CD4-positive, CD25-positive, alpha-beta regulatory T cell (primary cell): Measurements from ENCODE around the gene CRYBA2. TPM values are rescaled to one million over a fixed set of nuclear protein-coding genes. Genes with fewer than 3 reads are reported as not detected.

Experiments
- ATAC-seq, 2 donors: fragments of 150-1000 bp; cut with Tn5 transposase; one replicate each; pipeline ENCODE4 v1.10.0; 2021; ENCODE audit warnings: low read depth in 2 of 2, moderate number of reproducible peaks in 2 of 2, moderate library complexity in 1 of 2
- DNase-seq, 3 donors: peaks; one replicate each; pipeline versions ENCODE4 v3.0.0 to v3.0.0-alpha.2; 2012 to 2022; ENCODE audit warnings: mixed read lengths in 1 of 3
- H3K27ac ChIP-seq: one replicate; pipeline ENCODE4 v1.7.0; 2013; ENCODE audit warnings: mild to moderate bottlenecking, low read length; ENCODE audit not compliant: insufficient read depth, poor library complexity, severe bottlenecking
- H3K27me3 ChIP-seq: one replicate; pipeline ENCODE4 v1.7.0; 2013; ENCODE audit warnings: low read length; ENCODE audit not compliant: control insufficient read depth, insufficient read depth
- H3K36me3 ChIP-seq: one replicate; pipeline ENCODE4 v1.7.0; 2013; ENCODE audit warnings: mild to moderate bottlenecking, low read length, moderate library complexity; ENCODE audit not compliant: control insufficient read depth, insufficient read depth
- H3K4me1 ChIP-seq: 2 replicates; pipeline ENCODE4 v1.7.0; 2013; ENCODE audit warnings: mild to moderate bottlenecking, low read length; ENCODE audit not compliant: insufficient read depth, control insufficient read depth, poor library complexity, severe bottlenecking
- H3K4me3 ChIP-seq: one replicate; pipeline ENCODE4 v1.7.0; 2013; ENCODE audit warnings: low read depth, mild to moderate bottlenecking, low read length, moderate library complexity
- H3K9me3 ChIP-seq, 2 experiments: 1 replicate in 1 of 2; 2 replicates in 1 of 2; pipeline ENCODE4 v1.7.0; 2013; ENCODE audit warnings: low read length in 2 of 2, mild to moderate bottlenecking in 1 of 2, moderate library complexity in 1 of 2; ENCODE audit not compliant: control insufficient read depth in 2 of 2
- H3K27ac Mint-ChIP-seq, 3 donors: one replicate each; pipeline ENCODE4 v1.8.0; 2020 to 2022; ENCODE audit warnings: mild to moderate bottlenecking in 3 of 3, mixed read lengths in 3 of 3, moderate library complexity in 2 of 3
- H3K27me3 Mint-ChIP-seq: one replicate; pipeline ENCODE4 v1.8.0; 2022; ENCODE audit warnings: mild to moderate bottlenecking, mixed read lengths
- H3K36me3 Mint-ChIP-seq: one replicate; pipeline ENCODE4 v1.8.0; 2020; ENCODE audit warnings: mixed read lengths
- H3K4me1 Mint-ChIP-seq, 4 donors: one replicate each; pipeline ENCODE4 v1.8.0; 2020 to 2022; ENCODE audit warnings: mixed read lengths in 4 of 4, mild to moderate bottlenecking in 1 of 4
- H3K4me3 Mint-ChIP-seq, 4 donors: one replicate each; pipeline ENCODE4 v1.8.0; 2020 to 2022; ENCODE audit warnings: mild to moderate bottlenecking in 4 of 4, mixed read lengths in 4 of 4, moderate library complexity in 3 of 4
- H3K9me3 Mint-ChIP-seq, 7 donors: one replicate each; pipeline ENCODE4 v1.8.0; 2020 to 2022; ENCODE audit warnings: mixed read lengths in 7 of 7, mild to moderate bottlenecking in 3 of 7, moderate library complexity in 2 of 7
- polyA plus RNA-seq, 4 donors: library from polyadenylated mRNA; unstranded; fragments of 300-500 nt; fragmentation: Illumina TruSeq; gene quantifications; one replicate each; pipeline ENCODE4 v1.2.3, GENCODE V29; 2021
- total RNA-seq: library from RNA; stranded (reverse); gene quantifications from one replicate; pipeline ENCODE4 v1.2.3, GENCODE V29; 2022

CRYBA2 gene
- total and polyA plus RNA-seq, 5 donors from 2014 or later: not detected

GRCh38 chr2:219021591-219021990, 28.4 kb upstream of the CRYBA2 start:
- DNase-seq (no peak), ATAC-seq (no peak)
- H3K9me3 ChIP-seq: no peaks in the 10 kb centered on the region
- H3K27me3 ChIP-seq: no peaks in the 10 kb centered on the region
- Mint-ChIP-seq H3K36me3 (no peaks in the 10 kb centered on the region), H3K27me3 (peaks cover 14% of the 10 kb centered on the region), H3K4me1 (no peaks in the 10 kb centered on the region), H3K27ac (no peak overlapping the region), H3K9me3 (no peaks in the 10 kb centered on the region), H3K4me3 (no peak overlapping the region)
- H3K4me1 ChIP-seq: no peaks in the 10 kb centered on the region
- no peak overlapping the region for H3K4me3 ChIP-seq
- no peak overlapping the region for H3K27ac ChIP-seq
- no peaks in the 10 kb centered on the region for H3K36me3 ChIP-seq

DNA sequence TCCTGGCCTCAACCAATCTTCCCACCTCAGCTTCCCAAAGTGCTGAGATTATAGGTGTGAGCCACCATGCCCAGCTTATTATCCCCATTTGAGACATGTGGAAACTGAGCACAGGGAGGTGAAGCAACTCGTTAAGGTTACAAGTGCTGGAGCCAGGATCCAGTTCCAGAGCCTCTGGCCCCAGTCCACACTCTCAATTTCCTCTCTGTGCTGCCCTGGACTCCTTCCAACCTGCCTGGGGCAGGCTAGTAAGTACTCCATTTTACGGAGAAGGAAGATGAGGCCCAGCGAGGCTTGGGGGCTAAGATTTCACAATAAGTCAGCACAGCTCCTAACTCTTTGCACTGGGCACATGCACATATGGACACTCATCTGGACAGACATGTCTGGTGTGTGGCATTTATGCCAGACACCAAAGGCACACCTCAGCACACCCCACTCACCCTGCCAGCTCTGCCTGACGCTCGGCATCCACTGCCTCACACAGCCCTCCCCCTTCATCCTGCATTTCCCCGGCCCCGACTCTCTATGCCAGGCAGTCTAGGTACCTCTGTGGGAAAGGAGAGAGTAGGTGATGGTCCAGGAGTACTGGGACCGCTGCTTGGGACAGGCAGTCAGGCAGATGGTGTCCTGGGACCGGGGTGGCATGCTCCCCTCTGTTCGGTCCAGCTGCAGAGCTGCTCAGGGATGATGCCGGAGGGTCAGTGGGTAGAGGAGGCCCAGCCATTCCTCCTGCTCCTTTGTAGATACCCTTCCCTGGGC, 27.6 kb upstream of the CRYBA2 start:
- no peak overlapping the region for H3K4me3 Mint-ChIP-seq
- H3K36me3 Mint-ChIP-seq: no peaks in the 10 kb centered on the region
- Histone ChIP-seq H3K27me3 (no peaks in the 10 kb centered on the region), H3K27ac (no peak overlapping the region), H3K4me1 (no peaks in the 10 kb centered on the region), H3K9me3 (no peaks in the 10 kb centered on the region), H3K4me3 (no peak overlapping the region), H3K36me3 (no peaks in the 10 kb centered on the region)
- peak overlapping the region in 1 of 3 donors; percentile 56 for H3K27ac Mint-ChIP-seq
- peaks cover 14% of the 10 kb centered on the region for H3K27me3 Mint-ChIP-seq
- H3K4me1 Mint-ChIP-seq: no peaks in the 10 kb centered on the region
- DNase-seq (no peak), ATAC-seq (no peak)
- no peaks in the 10 kb centered on the region for H3K9me3 Mint-ChIP-seq

DNA sequence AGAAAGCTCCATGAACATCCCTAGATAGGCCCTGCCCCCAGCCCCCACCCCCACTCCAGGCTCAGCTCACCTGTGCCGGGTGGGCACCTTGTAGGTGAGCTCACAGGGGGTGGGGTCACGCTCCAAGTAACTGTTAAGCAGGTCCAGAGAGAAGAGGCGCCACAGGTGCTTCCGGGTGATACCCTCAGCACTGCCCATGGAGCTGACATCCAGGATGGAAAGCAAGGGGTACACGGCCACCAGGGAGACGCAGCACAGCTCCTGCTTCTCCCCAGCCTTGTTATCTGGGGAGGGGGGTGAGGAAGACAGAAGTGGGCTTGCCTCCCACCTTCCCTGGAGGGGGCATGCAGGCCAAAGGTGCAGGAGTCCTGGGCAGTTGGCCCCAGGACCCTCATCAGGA, 26.2 kb upstream of the CRYBA2 start:
- no peak overlapping the region for H3K27ac Mint-ChIP-seq
- ATAC-seq: no peak
- Histone ChIP-seq H3K9me3 (no peaks in the 10 kb centered on the region), H3K4me1 (no peaks in the 10 kb centered on the region), H3K27me3 (no peaks in the 10 kb centered on the region), H3K4me3 (no peak overlapping the region), H3K27ac (no peak overlapping the region), H3K36me3 (no peaks in the 10 kb centered on the region)
- peaks cover 14% of the 10 kb centered on the region for H3K27me3 Mint-ChIP-seq
- no peak overlapping the region for H3K4me3 Mint-ChIP-seq
- H3K4me1 Mint-ChIP-seq: no peaks in the 10 kb centered on the region
- no peaks in the 10 kb centered on the region for H3K36me3 Mint-ChIP-seq
- DNase-seq: no peak
- H3K9me3 Mint-ChIP-seq: peaks cover 0 to 1% (median 0%) of the 10 kb centered on the region in 7 donors

- Mint-ChIP-seq H3K4me3 (no peak overlapping the region), H3K27ac (no peak overlapping the region), H3K27me3 (peaks cover 14% of the 10 kb centered on the region), H3K4me1 (no peaks in the 10 kb centered on the region), H3K36me3 (no peaks in the 10 kb centered on the region), H3K9me3 (peaks cover 0 to 1% (median 0%) of the 10 kb centered on the region in 7 donors)
- no peaks in the 10 kb centered on the region for H3K4me1 ChIP-seq
- H3K36me3 ChIP-seq: no peaks in the 10 kb centered on the region
- H3K27me3 ChIP-seq: no peaks in the 10 kb centered on the region
- no peak overlapping the region for H3K27ac ChIP-seq
- H3K4me3 ChIP-seq: no peak overlapping the region
- ATAC-seq (no peak), DNase-seq (no peak)
- H3K9me3 ChIP-seq: no peaks in the 10 kb centered on the region
Observed at GRCh38 chr2:219018726-219019125, 25.5 kb upstream of the CRYBA2 start.

DNA sequence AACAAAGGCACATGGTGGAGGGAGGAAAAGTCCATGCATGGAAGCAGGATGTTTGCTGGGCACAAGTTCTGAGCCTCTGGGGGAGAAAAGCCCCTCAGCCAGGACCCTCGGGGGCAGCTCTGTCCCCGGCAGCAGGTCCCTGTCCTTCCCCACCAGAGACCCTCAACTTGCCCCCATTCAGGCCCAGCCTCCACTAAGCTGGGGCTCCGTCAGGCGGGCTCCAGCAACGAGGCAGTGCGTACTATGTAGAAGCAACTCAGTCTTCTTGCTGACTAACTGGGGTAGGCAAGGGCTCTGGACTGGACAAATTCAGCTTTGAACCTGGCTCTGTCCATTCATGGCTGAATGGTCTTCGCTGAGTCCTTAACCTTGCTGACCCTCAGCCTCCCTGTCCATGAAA, 25.1 kb upstream of the CRYBA2 start:
- H3K27me3 Mint-ChIP-seq: peaks cover 14% of the 10 kb centered on the region
- no peak for DNase-seq
- no peaks in the 10 kb centered on the region for H3K36me3 Mint-ChIP-seq
- H3K4me1 Mint-ChIP-seq: no peaks in the 10 kb centered on the region
- ATAC-seq: no peak
- Histone ChIP-seq H3K27me3 (no peaks in the 10 kb centered on the region), H3K4me3 (no peak overlapping the region), H3K9me3 (no peaks in the 10 kb centered on the region), H3K36me3 (no peaks in the 10 kb centered on the region), H3K27ac (no peak overlapping the region), H3K4me1 (no peaks in the 10 kb centered on the region)
- peaks cover 0 to 1% (median 0%) of the 10 kb centered on the region in 7 donors for H3K9me3 Mint-ChIP-seq
- no peak overlapping the region for H3K27ac Mint-ChIP-seq
- no peak overlapping the region for H3K4me3 Mint-ChIP-seq

- no peak for DNase-seq
- Histone ChIP-seq H3K27ac (no peak overlapping the region), H3K36me3 (no peaks in the 10 kb centered on the region), H3K4me1 (no peaks in the 10 kb centered on the region), H3K9me3 (no peaks in the 10 kb centered on the region), H3K27me3 (no peaks in the 10 kb centered on the region), H3K4me3 (no peak overlapping the region)
- H3K27me3 Mint-ChIP-seq: peaks cover 22% of the 10 kb centered on the region
- peaks cover 0 to 1% (median 0%) of the 10 kb centered on the region in 7 donors for H3K9me3 Mint-ChIP-seq
- H3K4me3 Mint-ChIP-seq: no peak overlapping the region
- no peak for ATAC-seq
- no peaks in the 10 kb centered on the region for H3K4me1 Mint-ChIP-seq
- H3K36me3 Mint-ChIP-seq: no peaks in the 10 kb centered on the region
- H3K27ac Mint-ChIP-seq: no peak overlapping the region
Observed at GRCh38 chr2:219017201-219017931, 24.1 kb upstream of the CRYBA2 start.

DNA sequence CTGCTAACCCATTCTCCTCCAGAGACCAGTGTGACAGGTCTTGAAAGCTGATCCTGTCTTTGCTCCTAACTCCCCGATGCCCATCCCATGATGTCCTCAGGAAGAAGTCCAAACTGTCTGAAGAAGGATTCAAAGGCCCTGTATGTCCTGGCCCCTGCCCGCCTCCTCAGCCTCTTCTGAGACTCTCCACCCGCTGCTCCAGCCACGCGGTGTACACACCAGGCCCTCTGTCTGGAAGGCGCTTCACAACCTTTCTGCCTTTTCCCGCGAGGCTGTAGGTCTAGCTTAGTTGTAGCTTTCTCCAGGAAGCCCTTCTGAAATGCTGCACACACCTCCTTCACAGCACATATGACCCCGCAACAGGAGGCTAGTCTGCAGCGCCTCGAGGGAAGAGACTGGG, 23.5 kb upstream of the CRYBA2 start:
- Mint-ChIP-seq H3K4me1 (no peaks in the 10 kb centered on the region), H3K27me3 (peaks cover 20% of the 10 kb centered on the region), H3K36me3 (no peaks in the 10 kb centered on the region), H3K4me3 (no peak overlapping the region), H3K9me3 (peaks cover 0 to 1% (median 0%) of the 10 kb centered on the region in 7 donors), H3K27ac (no peak overlapping the region)
- Histone ChIP-seq H3K4me1 (no peaks in the 10 kb centered on the region), H3K27me3 (no peaks in the 10 kb centered on the region), H3K36me3 (no peaks in the 10 kb centered on the region), H3K4me3 (no peak overlapping the region), H3K9me3 (no peaks in the 10 kb centered on the region), H3K27ac (no peak overlapping the region)
- ATAC-seq (no peak), DNase-seq (no peak)

GRCh38 chr2:219010873-219011272, 17.7 kb upstream of the CRYBA2 start:
- Mint-ChIP-seq H3K36me3 (no peaks in the 10 kb centered on the region), H3K4me3 (no peak overlapping the region), H3K27me3 (peaks cover 27% of the 10 kb centered on the region), H3K27ac (no peak overlapping the region), H3K9me3 (peaks cover 0 to 3% (median 0%) of the 10 kb centered on the region in 7 donors), H3K4me1 (no peaks in the 10 kb centered on the region)
- Histone ChIP-seq H3K36me3 (no peaks in the 10 kb centered on the region), H3K27me3 (no peaks in the 10 kb centered on the region), H3K27ac (no peak overlapping the region), H3K4me3 (no peak overlapping the region), H3K4me1 (no peaks in the 10 kb centered on the region), H3K9me3 (no peaks in the 10 kb centered on the region)
- ATAC-seq: no peak
- DNase-seq: no peak
